Ureter (tissue), 1 donor: Measurements from ENCODE around the gene PAX5. TPM values are rescaled to one million over a fixed set of nuclear protein-coding genes. Genes with fewer than 3 reads are reported as not detected.
"Not testable (repeated sequence)": the region's sequence is repeated elsewhere in the genome, so short reads cannot be mapped to it uniquely, and the experiment has no call there.

ENCODE experiments used
- DNase-seq: peaks from one replicate; pipeline ENCODE4 v3.0.0-alpha.2; 2020; ENCODE audit warnings: low spot score
- total RNA-seq: library from RNA; stranded (reverse); gene quantifications from one replicate; pipeline ENCODE4 v1.2.4, GENCODE V29; 2023
- donor health status: DM: yes; HTN: yes; CAD: no.

PAX5 gene
- total RNA-seq, 1 donor from 2014 or later = not detected

DNA sequence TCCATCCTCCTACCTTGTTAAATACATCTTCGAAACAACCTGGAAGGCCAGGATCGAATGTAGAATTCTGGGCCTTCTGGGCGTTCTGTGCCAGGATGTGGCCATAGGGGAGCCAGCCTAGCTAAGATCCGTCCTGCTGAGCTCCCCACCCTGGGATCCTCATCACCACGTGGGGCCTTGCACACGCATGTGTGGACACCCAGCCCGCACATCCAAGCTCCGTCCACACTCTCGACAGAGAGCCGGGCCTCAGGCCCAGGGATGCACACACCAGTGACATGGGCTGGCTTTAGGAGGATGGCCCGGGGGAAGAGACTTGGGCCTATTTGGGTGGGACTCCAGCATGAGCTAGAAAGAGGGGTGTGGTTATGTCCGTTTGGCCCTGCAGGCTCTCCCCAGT is 154.0 kb downstream of the PAX5 start:
- DNase-seq = no peak

GRCh38 chr9:36878986-36879982 is 154.8 kb downstream of the PAX5 start:
- no peak for DNase-seq

DNA sequence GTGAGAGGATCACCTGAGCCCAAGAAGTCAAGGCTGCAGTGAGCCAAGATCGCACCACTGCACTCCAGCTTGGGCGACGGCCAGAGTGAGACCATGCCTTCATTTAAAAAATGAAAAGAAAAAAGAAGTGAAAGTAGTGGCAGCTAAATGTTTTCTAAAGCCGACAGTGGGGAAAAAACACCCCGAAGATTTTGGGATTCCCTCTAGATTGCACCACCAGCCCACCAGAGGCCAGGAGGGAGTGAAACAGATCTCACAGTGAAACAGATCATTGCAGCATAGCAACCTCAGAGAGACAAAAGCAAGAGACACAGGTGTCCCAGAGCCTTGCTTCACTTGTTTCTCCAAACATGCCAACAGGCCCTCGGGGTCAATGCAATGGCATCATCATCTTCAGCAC is 156.8 kb downstream of the PAX5 start:
- no peak for DNase-seq

GRCh38 chr9:36876056-36876455 is 158.0 kb downstream of the PAX5 start:
- DNase-seq = no peak

- no peak for DNase-seq
Observed at GRCh38 chr9:36874921-36875320, 159.1 kb downstream of the PAX5 start.

- no peak for DNase-seq
Observed at GRCh38 chr9:36874261-36874660, 159.8 kb downstream of the PAX5 start.

- DNase-seq = peak; percentile 60
Observed at GRCh38 chr9:36873247-36873875, 160.7 kb downstream of the PAX5 start.

DNA sequence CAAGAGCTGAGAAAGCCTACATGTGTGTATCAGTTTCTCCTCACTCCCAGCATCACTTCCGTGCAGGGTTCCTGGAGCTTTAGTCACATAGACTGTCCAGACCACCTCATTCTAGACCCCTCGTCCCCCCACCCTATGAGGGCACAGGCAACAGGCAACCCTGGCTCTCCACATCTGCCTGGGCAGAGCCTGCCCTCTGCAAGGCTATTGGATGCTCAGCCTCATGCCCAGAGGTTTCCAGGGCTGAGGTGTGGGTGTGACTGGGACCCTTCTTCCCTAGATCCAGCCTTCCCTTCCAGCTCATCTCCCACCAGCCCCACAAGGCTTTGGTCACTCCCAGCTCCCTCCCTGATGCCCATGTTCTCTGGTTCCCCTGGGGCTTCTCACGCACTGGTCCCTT is 161.4 kb downstream of the PAX5 start:
- no peak for DNase-seq

DNA sequence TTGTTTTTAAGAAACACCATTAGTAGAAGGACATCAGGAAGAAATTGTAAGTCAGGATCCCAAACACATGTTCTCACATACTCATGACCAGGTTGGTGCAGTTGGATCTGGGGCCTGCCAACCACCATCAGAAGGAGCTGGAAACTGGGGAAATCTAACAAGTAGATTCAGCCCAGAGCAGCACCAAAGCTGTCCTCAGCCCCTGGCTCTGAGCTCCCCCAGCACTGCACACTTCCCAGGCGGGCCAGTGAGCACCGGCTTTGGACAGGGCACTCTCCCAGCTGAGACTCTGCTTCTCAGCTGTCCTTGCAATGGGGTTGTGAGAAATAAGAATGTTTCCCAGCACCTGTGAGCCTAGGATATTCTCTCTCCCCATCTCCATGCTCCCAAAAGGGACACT is 162.5 kb downstream of the PAX5 start:
- no peak for DNase-seq

GRCh38 chr9:36870960-36871359 is 163.1 kb downstream of the PAX5 start:
- no peak for DNase-seq

DNA sequence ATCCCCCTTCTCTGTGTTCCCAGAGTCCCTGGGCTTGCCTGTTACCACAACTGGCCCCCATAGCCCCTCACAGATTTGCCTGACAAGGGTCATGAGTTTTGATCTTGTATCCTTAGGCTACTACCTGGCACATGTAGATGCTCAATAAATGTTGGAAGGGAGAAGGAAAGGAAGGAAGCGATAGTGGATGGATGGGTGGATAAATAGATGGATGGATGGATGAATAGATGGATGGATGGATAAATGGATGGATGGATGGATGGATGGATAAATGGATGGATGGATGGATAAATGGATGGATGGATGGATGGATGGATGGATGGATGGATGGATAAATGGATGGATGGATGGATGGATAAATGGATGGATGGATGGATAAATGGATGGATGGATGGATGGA is 164.5 kb downstream of the PAX5 start:
- DNase-seq = not testable (repeated sequence)

DNA sequence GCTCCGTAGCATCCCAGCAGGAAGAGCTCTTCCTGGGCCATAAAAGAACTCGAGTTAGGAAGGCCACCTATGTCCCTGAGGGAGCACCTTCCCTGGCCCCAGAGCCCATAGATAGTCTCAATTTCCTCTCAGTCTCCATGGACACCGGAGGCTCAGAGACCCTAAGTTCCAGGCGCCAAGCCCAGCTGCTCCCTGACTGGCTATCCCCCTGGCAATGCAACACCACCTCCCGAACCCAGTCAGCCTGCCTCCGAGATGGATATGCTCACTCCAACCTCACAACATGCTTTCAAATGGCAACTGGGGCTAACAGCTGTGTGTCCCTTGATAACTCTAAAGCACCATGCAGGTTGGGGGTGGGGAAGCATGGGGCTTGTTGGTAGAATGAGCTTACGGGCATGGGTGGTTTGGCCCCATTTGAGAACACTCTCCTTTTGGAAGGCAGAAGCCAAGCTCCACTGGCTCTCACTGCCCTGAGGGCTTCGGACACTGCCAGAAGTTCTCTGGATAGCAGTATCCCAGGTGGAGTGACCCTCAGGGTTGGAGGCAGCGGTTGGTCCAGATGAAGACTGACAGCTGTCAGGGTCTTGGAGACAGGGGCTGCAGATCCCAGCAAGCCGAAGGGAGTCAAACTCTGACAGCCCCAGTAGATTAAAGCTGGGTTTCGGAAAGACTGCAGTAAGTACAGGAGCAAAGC is 165.3 kb downstream of the PAX5 start:
- DNase-seq = no peak

GRCh38 chr9:36867672-36868471 is 166.2 kb downstream of the PAX5 start:
- no peak for DNase-seq

GRCh38 chr9:36867241-36867640 is 166.8 kb downstream of the PAX5 start:
- no peak for DNase-seq

GRCh38 chr9:36866840-36867239 is 167.2 kb downstream of the PAX5 start:
- no peak for DNase-seq

- no peak for DNase-seq
Observed at GRCh38 chr9:36865731-36866635, 168.1 kb downstream of the PAX5 start.

DNA sequence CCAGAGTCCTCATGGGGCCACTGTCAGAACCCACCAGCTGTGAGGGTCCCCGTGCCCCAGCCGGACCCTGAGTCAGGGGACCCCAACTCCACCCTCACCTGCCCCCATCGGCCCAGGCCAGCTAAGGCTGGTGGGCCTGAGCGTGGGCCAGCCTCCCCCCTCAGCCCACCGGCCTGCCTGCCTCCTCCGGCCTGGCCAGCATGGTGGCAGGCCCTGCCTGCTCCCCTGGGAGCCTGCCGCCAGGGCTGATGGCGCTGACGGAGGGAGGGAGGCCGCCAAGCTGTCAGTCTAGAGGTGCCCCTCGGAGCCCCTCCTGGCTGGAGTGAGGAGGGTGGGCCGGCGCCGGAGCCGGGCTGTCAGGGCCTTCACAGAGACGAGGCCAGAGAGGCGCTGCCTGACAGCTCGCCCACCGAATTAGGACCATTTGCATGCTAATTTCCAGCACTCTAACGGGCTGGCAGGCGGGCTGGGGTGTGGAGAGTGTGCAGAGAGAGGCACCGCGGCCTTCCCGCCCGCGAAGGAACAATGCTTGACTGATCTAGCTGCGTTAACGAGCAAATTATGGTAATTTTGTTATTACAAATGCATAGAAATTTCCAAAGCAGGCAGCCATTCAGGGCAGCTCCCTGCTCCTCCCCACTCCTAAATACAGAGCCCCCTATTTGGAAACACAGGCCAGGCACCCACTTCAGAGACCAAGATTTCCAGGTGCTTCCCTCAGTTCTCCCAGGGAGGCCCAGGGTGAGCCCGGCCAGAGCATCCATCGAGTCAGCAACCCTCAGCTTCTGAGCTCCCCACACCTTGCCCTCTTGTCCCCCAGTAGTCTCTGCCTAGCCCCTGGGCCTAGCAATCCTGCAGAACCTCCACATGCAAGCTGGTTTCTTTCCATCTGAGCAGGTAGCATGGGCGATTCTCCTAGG is 169.3 kb downstream of the PAX5 start:
- no peak for DNase-seq

- no peak for DNase-seq
Observed at GRCh38 chr9:36862206-36863145, 171.6 kb downstream of the PAX5 start.
